Gastrocnemius medialis (tissue), 4 donors: ENCODE results near the gene CHAF1B.

Source experiments
- POLR2A ChIP-seq, 2 donors: fragments of 450-650 bp; IDR thresholded peaks; one replicate each; pipeline ENCODE4 v1.6.1; 2017; ENCODE audit warnings: antibody characterized with exemption in 2 of 2, mild to moderate bottlenecking in 2 of 2, moderate library complexity in 2 of 2
- TF ChIP-seq, protein P1 (sequence below), 5 experiments: fragments of 450-650 bp in 3 of 5; fragments of 200-600 bp in 2 of 5; sonication (generic) in 2 of 5; IDR thresholded peaks in 4 of 5; conservative IDR thresholded peaks in 1 of 5; 1 replicate in 4 of 5; 2 replicates in 1 of 5; pipeline ENCODE4 v1.5.1; 2016 to 2019; ENCODE audit warnings: antibody characterized with exemption in 5 of 5, mild to moderate bottlenecking in 3 of 5, moderate library complexity in 3 of 5

DNA sequence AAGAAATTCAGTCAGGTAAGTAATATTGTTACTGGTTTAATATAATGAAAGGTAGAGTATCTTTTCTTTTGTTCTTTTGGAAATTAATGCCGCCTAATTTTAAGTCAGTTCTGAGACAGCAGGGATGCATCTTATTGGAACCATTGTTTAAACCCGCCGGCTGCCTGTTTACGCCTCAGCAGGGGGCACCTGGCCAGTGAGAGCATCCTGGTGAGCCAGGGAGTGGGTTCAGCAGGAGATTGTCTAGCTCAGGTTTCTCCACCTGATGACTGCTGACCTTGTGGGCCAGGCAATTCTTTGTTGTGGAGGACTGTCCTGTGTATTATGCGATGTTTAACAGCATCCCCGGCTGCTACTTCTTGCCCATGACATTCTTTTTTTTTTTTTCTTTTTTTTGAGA, 30.2 kb downstream of the CHAF1B start:
- TF ChIP-seq, protein P1, sequence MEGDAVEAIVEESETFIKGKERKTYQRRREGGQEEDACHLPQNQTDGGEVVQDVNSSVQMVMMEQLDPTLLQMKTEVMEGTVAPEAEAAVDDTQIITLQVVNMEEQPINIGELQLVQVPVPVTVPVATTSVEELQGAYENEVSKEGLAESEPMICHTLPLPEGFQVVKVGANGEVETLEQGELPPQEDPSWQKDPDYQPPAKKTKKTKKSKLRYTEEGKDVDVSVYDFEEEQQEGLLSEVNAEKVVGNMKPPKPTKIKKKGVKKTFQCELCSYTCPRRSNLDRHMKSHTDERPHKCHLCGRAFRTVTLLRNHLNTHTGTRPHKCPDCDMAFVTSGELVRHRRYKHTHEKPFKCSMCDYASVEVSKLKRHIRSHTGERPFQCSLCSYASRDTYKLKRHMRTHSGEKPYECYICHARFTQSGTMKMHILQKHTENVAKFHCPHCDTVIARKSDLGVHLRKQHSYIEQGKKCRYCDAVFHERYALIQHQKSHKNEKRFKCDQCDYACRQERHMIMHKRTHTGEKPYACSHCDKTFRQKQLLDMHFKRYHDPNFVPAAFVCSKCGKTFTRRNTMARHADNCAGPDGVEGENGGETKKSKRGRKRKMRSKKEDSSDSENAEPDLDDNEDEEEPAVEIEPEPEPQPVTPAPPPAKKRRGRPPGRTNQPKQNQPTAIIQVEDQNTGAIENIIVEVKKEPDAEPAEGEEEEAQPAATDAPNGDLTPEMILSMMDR (IDR thresholded peaks at IDR 0.05 in 4 of 5, conservative IDR thresholded peaks at IDR 0.05 in 1 of 5) = no peak
- no peak for TF ChIP-seq POLR2A (IDR thresholded peaks at IDR 0.05)
